Measurements from ENCODE around the gene DSCAM. TPM values are rescaled to one million over a fixed set of nuclear protein-coding genes. Genes with fewer than 3 reads are reported as not detected.

DSCAM gene
- total RNA-seq, 2 donors from 2014 or later, result not detected

- DNase-seq, result no peak
- ATAC-seq, result no peak
- intact Hi-C loops (cut with DNase I), result no loop called here
Observed at GRCh38 chr21:40577285-40578043, 269.5 kb downstream of the DSCAM start.

GRCh38 chr21:40575976-40576375 lies 271.0 kb downstream of the DSCAM start:
- intact Hi-C loops (cut with DNase I), result no loop called here
- ATAC-seq (no peak), DNase-seq (no peak)

- ATAC-seq (no peak), DNase-seq (no peak)
- intact Hi-C loops (cut with DNase I), result no loop called here
Observed at GRCh38 chr21:40569357-40569756, 277.6 kb downstream of the DSCAM start.

- no peak for DNase-seq
- no peak for ATAC-seq
Observed at GRCh38 chr21:40568807-40569206, 278.2 kb downstream of the DSCAM start.

GRCh38 chr21:40567501-40567900 lies 279.5 kb downstream of the DSCAM start:
- intact Hi-C loops (cut with DNase I), result no loop called here
- ATAC-seq, result no peak
- no peak for DNase-seq

More at GRCh38 chr21:40568807-40569206, 278.2 kb downstream of the DSCAM start:
- intact Hi-C loops (cut with DNase I), result no loop called here

GRCh38 chr21:40566486-40566885 lies 280.5 kb downstream of the DSCAM start:
- ATAC-seq, result no peak
- DNase-seq, result no peak
- intact Hi-C loops (cut with DNase I), result no loop called here

- intact Hi-C loops (cut with DNase I), result no loop called here
- DNase-seq (no peak), ATAC-seq (peak in 1 of 2 donors; percentile 26)
Observed at GRCh38 chr21:40564318-40564717, 282.6 kb downstream of the DSCAM start.

- no peak for ATAC-seq
- intact Hi-C loops (cut with DNase I), result no loop called here
- no peak for DNase-seq
Observed at GRCh38 chr21:40563900-40564299, 283.1 kb downstream of the DSCAM start.

- intact Hi-C loops (cut with DNase I), result no loop called here
- DNase-seq (no peak), ATAC-seq (no peak)
Observed at GRCh38 chr21:40562242-40563002, 284.5 kb downstream of the DSCAM start.

- intact Hi-C loops (cut with DNase I), result no loop called here
Observed at GRCh38 chr21:40556442-40556968, 290.5 kb downstream of the DSCAM start.

GRCh38 chr21:40555021-40555528 lies 291.9 kb downstream of the DSCAM start:
- intact Hi-C loops (cut with DNase I), result no loop called here
- DNase-seq, result no peak
- no peak for ATAC-seq

More at GRCh38 chr21:40556442-40556968, 290.5 kb downstream of the DSCAM start:
- DNase-seq (no peak), ATAC-seq (no peak)

GRCh38 chr21:40553781-40554180 lies 293.2 kb downstream of the DSCAM start:
- intact Hi-C loops (cut with DNase I), result no loop called here
- DNase-seq (no peak), ATAC-seq (no peak)

- DNase-seq, result no peak
- ATAC-seq, result no peak
- intact Hi-C loops (cut with DNase I), result no loop called here
Observed at GRCh38 chr21:40547906-40548513, 298.9 kb downstream of the DSCAM start.

- no peak for ATAC-seq
- intact Hi-C loops (cut with DNase I), result no loop called here
- DNase-seq, result no peak
Observed at GRCh38 chr21:40546647-40547046, 300.3 kb downstream of the DSCAM start.

- ATAC-seq, result no peak
Observed at GRCh38 chr21:40540216-40540615, 306.7 kb downstream of the DSCAM start.

GRCh38 chr21:40534886-40535285 lies 312.1 kb downstream of the DSCAM start:
- intact Hi-C loops (cut with DNase I), result no loop called here
- no peak for ATAC-seq
- DNase-seq, result no peak

More at GRCh38 chr21:40540216-40540615, 306.7 kb downstream of the DSCAM start:
- DNase-seq, result no peak
- intact Hi-C loops (cut with DNase I), result no loop called here

GRCh38 chr21:40531431-40532110 lies 315.4 kb downstream of the DSCAM start:
- no peak for DNase-seq
- intact Hi-C loops (cut with DNase I), result no loop called here
- no peak for ATAC-seq

- no peak for ATAC-seq
- intact Hi-C loops (cut with DNase I), result no loop called here
- DNase-seq, result no peak
Observed at GRCh38 chr21:40531016-40531415, 315.9 kb downstream of the DSCAM start.

GRCh38 chr21:40517646-40518045 lies 329.3 kb downstream of the DSCAM start:
- intact Hi-C loops (cut with DNase I), result no loop called here
- no peak for ATAC-seq
- DNase-seq, result no peak

All from left cardiac atrium (tissue), 4 donors.